ENCODE data around the gene CCDC159. TPM values are rescaled to one million over a fixed set of nuclear protein-coding genes. Genes with fewer than 3 reads are reported as not detected.

Gene CCDC159
- total RNA-seq, 3 donors from 2014 or later (not counting 1 experiment from before 2014, with no cell fraction given) = 86.9 to 94.9 (median 91.8) TPM

DNA sequence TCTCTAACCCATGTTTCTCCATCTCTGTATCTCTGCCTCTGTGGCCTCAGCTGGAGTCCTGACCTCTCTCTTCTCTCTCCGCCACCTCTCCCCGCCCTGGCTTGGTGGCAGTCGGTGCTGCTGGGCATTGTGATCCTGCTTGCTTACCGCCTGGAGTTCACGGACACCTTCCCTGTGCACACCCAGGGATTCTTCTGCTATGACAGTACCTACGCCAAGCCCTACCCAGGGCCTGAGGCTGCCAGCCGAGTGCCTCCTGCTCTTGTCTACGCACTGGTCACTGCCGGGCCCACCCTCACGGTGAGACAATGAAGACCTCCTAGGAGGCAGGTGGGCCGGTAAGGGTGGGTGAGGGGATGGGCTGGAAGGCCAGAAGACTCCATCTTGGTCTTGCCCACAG is 13.1 kb downstream of the CCDC159 start:
- H3K9me3 Mint-ChIP-seq = no peaks in the 10 kb centered on the region
- 96% methylated on average over 11 of the region's 11 CpGs for WGBS (ENCODE audit: insufficient coverage)

DNA sequence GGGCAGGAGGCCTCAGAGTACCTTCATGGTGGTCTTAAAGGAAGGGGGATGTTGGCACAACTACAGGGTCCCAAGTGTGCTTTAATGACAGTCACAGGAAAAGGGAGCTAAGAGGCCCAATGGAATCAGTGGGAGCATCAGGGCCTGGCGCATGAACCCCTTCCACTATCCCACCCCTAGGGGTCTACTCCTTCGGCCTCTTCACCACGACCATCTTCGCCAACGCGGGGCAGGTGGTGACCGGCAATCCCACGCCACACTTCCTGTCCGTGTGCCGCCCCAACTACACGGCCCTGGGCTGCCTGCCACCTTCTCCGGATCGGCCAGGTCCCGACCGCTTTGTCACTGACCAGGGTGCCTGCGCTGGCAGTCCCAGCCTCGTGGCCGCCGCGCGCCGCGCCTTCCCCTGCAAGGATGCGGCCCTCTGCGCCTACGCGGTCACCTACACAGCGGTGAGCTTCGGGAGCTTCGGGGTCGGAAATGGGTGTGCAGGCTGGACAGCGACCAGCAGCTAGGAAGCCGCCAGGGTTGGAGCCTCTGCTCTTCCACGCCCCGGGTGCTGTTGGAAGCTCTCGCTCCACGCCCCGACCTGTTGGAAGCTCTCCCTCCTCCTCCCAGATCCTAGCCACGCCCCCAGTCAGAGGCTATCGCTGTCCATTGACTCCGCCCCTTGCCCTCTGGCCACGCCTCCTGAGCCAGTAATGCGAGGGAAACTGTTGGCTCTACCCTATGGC is 14.9 kb downstream of the CCDC159 start:
- 91% methylated on average over 43 of the region's 43 CpGs for WGBS (ENCODE audit: insufficient coverage)
- H3K27me3 ChIP-seq (ENCODE audit: control insufficient read depth, insufficient read depth, low read length) = no peaks in the 10 kb centered on the region
- no peaks in the 10 kb centered on the region for H3K36me3 ChIP-seq (ENCODE audit: control insufficient read depth, insufficient read depth, low read length)
- TF ChIP-seq, protein P1, sequence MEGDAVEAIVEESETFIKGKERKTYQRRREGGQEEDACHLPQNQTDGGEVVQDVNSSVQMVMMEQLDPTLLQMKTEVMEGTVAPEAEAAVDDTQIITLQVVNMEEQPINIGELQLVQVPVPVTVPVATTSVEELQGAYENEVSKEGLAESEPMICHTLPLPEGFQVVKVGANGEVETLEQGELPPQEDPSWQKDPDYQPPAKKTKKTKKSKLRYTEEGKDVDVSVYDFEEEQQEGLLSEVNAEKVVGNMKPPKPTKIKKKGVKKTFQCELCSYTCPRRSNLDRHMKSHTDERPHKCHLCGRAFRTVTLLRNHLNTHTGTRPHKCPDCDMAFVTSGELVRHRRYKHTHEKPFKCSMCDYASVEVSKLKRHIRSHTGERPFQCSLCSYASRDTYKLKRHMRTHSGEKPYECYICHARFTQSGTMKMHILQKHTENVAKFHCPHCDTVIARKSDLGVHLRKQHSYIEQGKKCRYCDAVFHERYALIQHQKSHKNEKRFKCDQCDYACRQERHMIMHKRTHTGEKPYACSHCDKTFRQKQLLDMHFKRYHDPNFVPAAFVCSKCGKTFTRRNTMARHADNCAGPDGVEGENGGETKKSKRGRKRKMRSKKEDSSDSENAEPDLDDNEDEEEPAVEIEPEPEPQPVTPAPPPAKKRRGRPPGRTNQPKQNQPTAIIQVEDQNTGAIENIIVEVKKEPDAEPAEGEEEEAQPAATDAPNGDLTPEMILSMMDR (IDR thresholded peaks at IDR 0.05) = no peak
- Mint-ChIP-seq H3K4me3 (no peak overlapping the region), H3K36me3 (no peaks in the 10 kb centered on the region), H3K4me1 (peaks cover 4 to 6% of the 10 kb centered on the region in 2 donors), H3K27me3 (ENCODE audit: low read depth in 2 of 2) (no peaks in the 10 kb centered on the region), H3K27ac (no peak overlapping the region), H3K9me3 (no peaks in the 10 kb centered on the region)
- H3K4me3 ChIP-seq (ENCODE audit: low read length) = no peak overlapping the region
- peaks cover 1% of the 10 kb centered on the region for H3K4me1 ChIP-seq (ENCODE audit: control insufficient read depth, insufficient read depth, low read length)
- no peaks in the 10 kb centered on the region for H3K9me3 ChIP-seq (ENCODE audit: control insufficient read depth, insufficient read depth, low read length)
- H3K27ac ChIP-seq (ENCODE audit: low read length) = no peak overlapping the region
- no peak for ATAC-seq
- DNase-seq = no peak
- intact Hi-C loops (cut with micrococcal nuclease) = no loop called here

More for the DNA sequence above, 13.1 kb downstream of the CCDC159 start:
- no peaks in the 10 kb centered on the region for H3K9me3 ChIP-seq (ENCODE audit: control insufficient read depth, insufficient read depth, low read length)
- no peak for DNase-seq
- TF ChIP-seq, protein P1 (IDR thresholded peaks at IDR 0.05) = no peak
- no peak overlapping the region for H3K4me3 ChIP-seq (ENCODE audit: low read length)
- no peak for ATAC-seq
- H3K27me3 Mint-ChIP-seq (ENCODE audit: low read depth in 2 of 2) = no peaks in the 10 kb centered on the region
- peaks cover 12 to 21% of the 10 kb centered on the region in 2 donors for H3K4me1 Mint-ChIP-seq
- H3K4me1 ChIP-seq (ENCODE audit: control insufficient read depth, insufficient read depth, low read length) = peaks cover 14% of the 10 kb centered on the region
- H3K27ac ChIP-seq (ENCODE audit: low read length) = no peak overlapping the region
- no peaks in the 10 kb centered on the region for H3K27me3 ChIP-seq (ENCODE audit: control insufficient read depth, insufficient read depth, low read length)
- H3K27ac Mint-ChIP-seq = peak overlapping the region in 1 of 2 donors; percentile 4
- H3K36me3 ChIP-seq (ENCODE audit: control insufficient read depth, insufficient read depth, low read length) = no peaks in the 10 kb centered on the region
- no peaks in the 10 kb centered on the region for H3K36me3 Mint-ChIP-seq
- intact Hi-C loops (cut with micrococcal nuclease) = no loop called here
- no peak overlapping the region for H3K4me3 Mint-ChIP-seq

DNA sequence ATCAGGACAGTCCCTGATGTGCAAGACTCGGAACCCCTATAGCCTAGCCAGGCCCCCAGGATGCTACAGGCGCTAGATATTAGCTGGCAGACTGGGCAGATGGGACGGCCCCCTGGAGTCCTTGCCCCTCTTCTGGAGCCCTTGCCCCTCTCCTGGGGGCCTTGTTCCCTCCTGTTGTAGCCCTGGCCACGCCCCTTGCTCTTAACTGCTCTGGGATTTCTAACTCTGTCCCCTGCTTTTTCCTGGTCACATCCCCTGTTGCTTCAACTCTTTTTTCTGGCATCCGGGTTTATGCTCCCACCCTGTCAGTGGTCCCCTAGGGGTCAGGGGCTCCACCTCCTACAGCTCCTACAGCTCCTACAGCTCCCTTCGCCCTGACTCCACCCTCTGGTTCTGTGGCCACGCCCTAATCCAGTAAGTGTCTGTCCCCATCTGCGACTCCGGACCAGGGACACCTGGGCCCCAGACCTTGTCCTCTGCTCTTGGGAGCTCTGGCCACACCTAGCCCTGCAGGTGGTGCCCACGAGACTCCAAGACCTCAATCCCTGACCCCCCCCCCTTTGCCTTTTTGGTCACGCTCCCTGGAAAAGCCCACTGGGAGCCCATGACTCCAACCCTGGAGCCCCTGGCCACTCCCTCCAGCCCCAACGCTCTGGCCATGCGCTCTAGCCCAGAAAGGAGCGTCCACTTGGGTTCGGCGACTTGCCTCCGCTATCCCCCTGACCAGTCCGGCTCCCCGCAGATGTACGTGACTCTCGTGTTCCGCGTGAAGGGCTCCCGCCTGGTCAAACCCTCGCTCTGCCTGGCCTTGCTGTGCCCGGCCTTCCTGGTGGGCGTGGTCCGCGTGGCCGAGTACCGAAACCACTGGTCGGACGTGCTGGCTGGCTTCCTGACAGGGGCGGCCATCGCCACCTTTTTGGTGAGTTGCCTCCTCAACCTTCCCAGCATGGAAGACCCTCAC is 15.7 kb downstream of the CCDC159 start:
- intact Hi-C loops (cut with micrococcal nuclease) = no loop called here
- DNase-seq = no peak
- no peaks in the 10 kb centered on the region for H3K9me3 Mint-ChIP-seq
- no peak for ATAC-seq
- H3K4me3 Mint-ChIP-seq = no peak overlapping the region
- H3K27ac Mint-ChIP-seq = no peak overlapping the region
- H3K36me3 ChIP-seq (ENCODE audit: control insufficient read depth, insufficient read depth, low read length) = no peaks in the 10 kb centered on the region
- H3K4me3 ChIP-seq (ENCODE audit: low read length) = no peak overlapping the region
- H3K36me3 Mint-ChIP-seq = no peaks in the 10 kb centered on the region
- H3K4me1 Mint-ChIP-seq = no peaks in the 10 kb centered on the region
- no peaks in the 10 kb centered on the region for H3K27me3 ChIP-seq (ENCODE audit: control insufficient read depth, insufficient read depth, low read length)
- H3K9me3 ChIP-seq (ENCODE audit: control insufficient read depth, insufficient read depth, low read length) = no peaks in the 10 kb centered on the region
- 95% methylated on average over 34 of the region's 35 CpGs for WGBS (ENCODE audit: insufficient coverage)
- H3K4me1 ChIP-seq (ENCODE audit: control insufficient read depth, insufficient read depth, low read length) = no peaks in the 10 kb centered on the region
- H3K27ac ChIP-seq (ENCODE audit: low read length) = no peak overlapping the region
- no peaks in the 10 kb centered on the region for H3K27me3 Mint-ChIP-seq (ENCODE audit: low read depth in 2 of 2)
- TF ChIP-seq, protein P1 (IDR thresholded peaks at IDR 0.05) = no peak

All from natural killer cell (primary cell).